ENCODE results near the gene KANSL1.

GRCh38 chr17:45999900-46000290, 193.3 kb downstream of the KANSL1 start:
- TF ChIP-seq, protein P1, sequence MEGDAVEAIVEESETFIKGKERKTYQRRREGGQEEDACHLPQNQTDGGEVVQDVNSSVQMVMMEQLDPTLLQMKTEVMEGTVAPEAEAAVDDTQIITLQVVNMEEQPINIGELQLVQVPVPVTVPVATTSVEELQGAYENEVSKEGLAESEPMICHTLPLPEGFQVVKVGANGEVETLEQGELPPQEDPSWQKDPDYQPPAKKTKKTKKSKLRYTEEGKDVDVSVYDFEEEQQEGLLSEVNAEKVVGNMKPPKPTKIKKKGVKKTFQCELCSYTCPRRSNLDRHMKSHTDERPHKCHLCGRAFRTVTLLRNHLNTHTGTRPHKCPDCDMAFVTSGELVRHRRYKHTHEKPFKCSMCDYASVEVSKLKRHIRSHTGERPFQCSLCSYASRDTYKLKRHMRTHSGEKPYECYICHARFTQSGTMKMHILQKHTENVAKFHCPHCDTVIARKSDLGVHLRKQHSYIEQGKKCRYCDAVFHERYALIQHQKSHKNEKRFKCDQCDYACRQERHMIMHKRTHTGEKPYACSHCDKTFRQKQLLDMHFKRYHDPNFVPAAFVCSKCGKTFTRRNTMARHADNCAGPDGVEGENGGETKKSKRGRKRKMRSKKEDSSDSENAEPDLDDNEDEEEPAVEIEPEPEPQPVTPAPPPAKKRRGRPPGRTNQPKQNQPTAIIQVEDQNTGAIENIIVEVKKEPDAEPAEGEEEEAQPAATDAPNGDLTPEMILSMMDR (IDR thresholded peaks at IDR 0.05): no peak
- TF ChIP-seq POLR2AphosphoS5 (IDR thresholded peaks at IDR 0.05) (no peak), POLR2A (IDR thresholded peaks at IDR 0.05) (no peak)
